LNCaP clone FGC (cell line): ENCODE data around the gene SPRN.
"Not testable (repeated sequence)": the region's sequence is repeated elsewhere in the genome, so short reads cannot be mapped to it uniquely, and the experiment has no call there.

Experiments
- DNase-seq: peaks from one replicate; pipeline ENCODE4 v3.0.0-alpha.2; 2011; ENCODE audit warnings: low read depth
- H3K4me3 ChIP-seq: 2 replicates; pipeline ENCODE4 v1.5.1; 2011; ENCODE audit warnings: mild to moderate bottlenecking, low read depth, low read length, control low read depth
- CTCF ChIP-seq: IDR thresholded peaks from 2 replicates; pipeline ENCODE4 v1.5.1; 2012; ENCODE audit warnings: mild to moderate bottlenecking; ENCODE audit not compliant: control insufficient read depth, insufficient read depth; ENCODE audit errors: extremely low read depth

The SPRN gene

DNA sequence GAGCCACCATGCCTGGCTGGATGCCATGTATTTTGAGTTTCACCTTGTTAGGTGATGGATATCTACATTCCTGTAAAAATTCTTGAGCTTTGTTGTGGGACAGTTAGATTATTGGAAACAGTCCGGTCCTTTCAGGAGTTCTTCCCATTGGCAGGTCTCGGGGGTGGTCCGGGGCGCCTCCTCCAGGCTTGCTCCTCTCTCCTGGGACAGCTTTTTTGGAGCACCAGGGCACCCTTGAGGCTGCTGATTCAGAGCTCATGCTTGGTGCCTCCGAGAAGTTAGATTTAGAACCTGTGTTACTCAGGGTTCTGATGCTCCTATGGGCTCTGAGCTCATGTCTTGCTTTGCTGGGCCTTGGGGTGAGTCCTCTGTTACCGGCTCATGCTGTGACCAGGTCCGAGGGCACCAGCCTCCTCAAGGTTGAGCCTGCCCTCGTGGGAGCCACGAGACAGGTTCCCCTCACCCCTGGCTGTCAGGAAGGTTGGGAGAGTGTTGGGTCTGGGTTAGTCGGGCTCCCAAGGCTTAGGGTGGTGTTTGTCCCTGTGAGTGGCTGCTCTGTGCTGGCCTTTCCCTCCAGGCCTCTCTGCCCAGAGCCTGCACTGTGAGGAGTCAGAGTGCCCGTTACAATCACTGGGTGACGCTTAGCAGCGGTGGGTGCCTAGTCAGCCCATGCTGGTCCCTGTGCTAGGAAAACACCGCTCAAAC, 6.0 kb downstream of the SPRN start:
- H3K4me3 ChIP-seq: no peak overlapping the region
- no peak for TF ChIP-seq CTCF
- no peak for DNase-seq

DNA sequence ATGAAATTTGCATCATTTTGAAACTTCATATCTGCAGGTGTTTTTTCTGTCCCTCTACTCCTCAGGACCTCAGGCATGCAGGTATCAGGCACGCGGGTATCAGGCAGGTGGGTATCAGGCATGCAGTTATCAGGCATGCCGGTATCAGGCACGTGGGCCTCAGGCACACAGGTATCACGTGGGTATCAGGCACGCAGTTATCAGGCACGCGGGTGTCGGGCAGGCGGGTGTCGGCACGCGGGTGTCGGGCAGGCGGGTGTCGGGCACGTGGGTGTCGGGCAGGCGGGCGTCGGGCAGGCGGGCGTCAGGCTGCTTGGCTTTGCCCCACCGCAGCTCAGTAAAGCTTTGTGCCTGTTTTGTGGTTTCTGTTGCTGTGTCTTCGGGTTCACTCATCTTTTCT, 8.7 kb downstream of the SPRN start:
- no peak for TF ChIP-seq CTCF
- no peak for DNase-seq
- no peak overlapping the region for H3K4me3 ChIP-seq

GRCh38 chr10:133414401-133414800, 10.0 kb downstream of the SPRN start:
- not testable (repeated sequence) for DNase-seq, H3K4me3 ChIP-seq

DNA sequence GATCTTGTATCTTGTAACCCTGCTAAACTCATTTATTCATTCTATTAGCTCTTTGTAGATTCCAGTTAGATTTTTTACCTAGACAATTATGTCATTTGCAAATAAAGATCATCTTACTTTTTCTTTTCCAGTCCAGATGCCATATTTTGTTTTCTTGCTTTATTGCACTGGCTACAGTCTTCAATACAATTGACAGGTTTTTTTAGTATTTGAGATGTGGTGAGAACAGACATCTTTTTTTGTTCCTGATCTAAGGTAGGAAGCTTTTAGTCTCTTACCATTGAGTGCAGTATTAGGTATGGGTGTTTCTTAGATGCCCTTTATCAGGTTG, 12.1 kb downstream of the SPRN start:
- DNase-seq: no peak
- no peak overlapping the region for H3K4me3 ChIP-seq
- no peak for TF ChIP-seq CTCF

DNA sequence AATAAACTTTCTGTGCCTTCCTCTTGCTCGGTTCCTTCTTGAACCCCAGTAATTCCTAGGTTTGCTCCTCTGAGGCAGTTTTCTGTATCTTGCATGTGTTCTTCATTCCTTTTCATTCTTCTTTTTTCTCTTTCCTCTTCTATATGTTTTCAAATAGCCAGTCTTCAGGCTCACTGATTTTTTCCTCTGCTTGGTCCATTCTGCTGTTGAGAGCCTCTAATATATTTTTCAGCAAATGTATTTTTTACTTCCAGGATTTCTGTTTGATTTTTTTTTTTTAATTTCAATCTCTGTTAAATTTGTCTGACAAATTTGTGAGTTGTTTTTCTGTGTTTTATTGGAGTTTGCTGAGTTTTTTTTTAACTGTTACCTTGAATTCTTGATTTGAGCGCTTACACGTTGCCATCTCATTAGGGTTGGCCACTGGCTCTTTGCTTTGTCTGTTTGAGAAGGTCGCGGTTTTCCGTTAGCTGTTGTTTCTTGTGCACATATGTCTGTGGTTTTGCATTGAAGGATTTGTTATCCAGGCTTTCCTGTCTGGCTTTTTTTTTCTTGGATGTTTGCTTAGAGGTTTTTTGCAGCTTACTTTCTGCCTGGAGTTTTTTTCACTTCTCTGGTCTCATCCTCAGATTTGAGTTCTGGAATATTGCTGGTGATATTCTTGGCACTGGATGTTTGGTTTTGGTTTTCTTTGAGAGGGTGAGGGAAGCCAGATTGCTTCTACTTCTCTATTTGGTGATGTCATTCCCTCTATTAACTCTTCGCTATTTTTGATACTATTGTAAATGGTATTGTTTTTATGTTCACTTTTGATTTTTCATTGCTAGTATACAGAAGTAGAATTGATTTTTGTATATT, 12.7 kb downstream of the SPRN start:
- no peak overlapping the region for H3K4me3 ChIP-seq
- no peak for TF ChIP-seq CTCF
- no peak for DNase-seq

DNA sequence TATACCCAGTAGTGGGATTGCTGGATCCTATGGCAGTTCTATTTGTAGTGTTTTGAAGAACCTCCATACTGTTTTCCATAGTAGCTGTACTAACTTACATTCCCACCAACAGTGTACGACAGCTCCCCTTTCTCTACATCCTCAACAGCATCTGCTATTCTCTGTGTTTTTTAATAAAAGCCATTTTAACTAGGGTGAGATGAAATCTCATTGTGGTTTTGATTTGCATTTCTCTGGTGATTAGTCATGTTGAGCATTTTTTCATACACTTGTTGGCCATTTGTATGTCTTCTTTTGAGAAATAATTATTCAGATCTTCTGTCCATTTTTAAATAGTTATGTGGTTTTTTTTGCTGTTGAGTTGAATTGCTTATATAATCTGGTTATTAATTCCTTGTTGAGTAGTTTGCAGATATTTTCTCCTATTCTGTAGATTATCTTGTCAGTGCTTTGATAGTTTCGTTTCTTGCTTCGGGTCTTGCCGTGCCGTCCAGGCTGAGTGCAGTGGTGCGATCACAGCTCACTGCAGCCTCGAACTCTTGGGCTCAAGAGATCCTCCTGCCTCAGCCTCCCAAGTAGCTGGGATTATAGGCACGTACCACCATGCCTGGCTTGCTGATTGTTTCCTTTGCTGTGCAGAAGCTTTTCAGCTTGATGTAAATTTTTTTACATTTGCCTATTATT, 18.4 kb downstream of the SPRN start:
- no peak for DNase-seq
- TF ChIP-seq CTCF: no peak
- no peak overlapping the region for H3K4me3 ChIP-seq

- no peak overlapping the region for H3K4me3 ChIP-seq
- TF ChIP-seq CTCF: no peak
Observed at GRCh38 chr10:133405272-133405671, 19.2 kb downstream of the SPRN start.

More at GRCh38 chr10:133405272-133405671, 19.2 kb downstream of the SPRN start:
- DNase-seq: no peak
